ENCODE measurements around the gene CYP4F11. TPM values are rescaled to one million over a fixed set of nuclear protein-coding genes. Genes with fewer than 3 reads are reported as not detected.

The CYP4F11 gene
- total RNA-seq, 2 experiments from 2014 or later: not detected

GRCh38 chr19:15894359-15894758, 40.0 kb downstream of the CYP4F11 start:
- POLR2A ChIA-PET: interaction anchor here (0.6 kb wide), 1 partner anchor 1942 kb away, joined by 3 read pairs; the partner anchor contains the start of gene DCAF15
- Histone ChIP-seq H3K27ac (ENCODE audit: low read depth in 1 of 2, low read length in 2 of 2) (no peak overlapping the region), H3K4me3 (ENCODE audit: low read length) (no peak overlapping the region), H3K9me3 (ENCODE audit: control insufficient read depth in 1 of 2, insufficient read depth in 1 of 2, low read length in 2 of 2) (no peaks in the 10 kb centered on the region), H3K27me3 (ENCODE audit: control insufficient read depth in 1 of 2, insufficient read depth in 2 of 2, low read length in 2 of 2) (peaks cover 9 to 11% of the 10 kb centered on the region in 2 experiments), H3K4me1 (ENCODE audit: insufficient read depth, low read length) (no peaks in the 10 kb centered on the region), H3K36me3 (ENCODE audit: insufficient read depth, low read length) (no peaks in the 10 kb centered on the region)
- Mint-ChIP-seq H3K36me3 (ENCODE audit: low read depth) (no peaks in the 10 kb centered on the region), H3K9me3 (no peaks in the 10 kb centered on the region), H3K27me3 (peaks cover 34% of the 10 kb centered on the region), H3K4me1 (ENCODE audit: low read depth) (no peaks in the 10 kb centered on the region), H3K27ac (no peak overlapping the region), H3K4me3 (no peak overlapping the region)
- TF ChIP-seq CTCF (IDR thresholded peaks at IDR 0.05): no peak
- intact Hi-C loops (cut with DNase I, micrococcal nuclease): no loop called here
- ATAC-seq (ENCODE audit: poor library complexity): no peak
- CTCF ChIA-PET: no interaction called here
- no peak for DNase-seq

- Mint-ChIP-seq H3K4me1 (ENCODE audit: low read depth) (no peaks in the 10 kb centered on the region), H3K27ac (no peak overlapping the region), H3K27me3 (peaks cover 28% of the 10 kb centered on the region), H3K9me3 (no peaks in the 10 kb centered on the region), H3K36me3 (ENCODE audit: low read depth) (no peaks in the 10 kb centered on the region), H3K4me3 (no peak overlapping the region)
- POLR2A ChIA-PET: no interaction called here
- H3K4me1 ChIP-seq (ENCODE audit: insufficient read depth, low read length): no peaks in the 10 kb centered on the region
- H3K27me3 ChIP-seq (ENCODE audit: control insufficient read depth in 1 of 2, insufficient read depth in 2 of 2, low read length in 2 of 2): peaks cover 9 to 11% of the 10 kb centered on the region in 2 experiments
- TF ChIP-seq CTCF (IDR thresholded peaks at IDR 0.05): no peak
- CTCF ChIA-PET: no interaction called here
- intact Hi-C loops (cut with DNase I, micrococcal nuclease): no loop called here
- H3K27ac ChIP-seq (ENCODE audit: low read depth in 1 of 2, low read length in 2 of 2): no peak overlapping the region
- H3K36me3 ChIP-seq (ENCODE audit: insufficient read depth, low read length): no peaks in the 10 kb centered on the region
- no peak for DNase-seq
- no peak overlapping the region for H3K4me3 ChIP-seq (ENCODE audit: low read length)
- ATAC-seq (ENCODE audit: poor library complexity): no peak
- H3K9me3 ChIP-seq (ENCODE audit: control insufficient read depth in 1 of 2, insufficient read depth in 1 of 2, low read length in 2 of 2): no peaks in the 10 kb centered on the region
Measured at GRCh38 chr19:15893477-15893876, 40.9 kb downstream of the CYP4F11 start.

- intact Hi-C loops (cut with DNase I, micrococcal nuclease): no loop called here
- Histone ChIP-seq H3K36me3 (ENCODE audit: insufficient read depth, low read length) (no peaks in the 10 kb centered on the region), H3K4me3 (ENCODE audit: low read length) (no peak overlapping the region), H3K27me3 (ENCODE audit: control insufficient read depth in 1 of 2, insufficient read depth in 2 of 2, low read length in 2 of 2) (peaks cover 4 to 9% of the 10 kb centered on the region in 2 experiments), H3K27ac (ENCODE audit: low read depth in 1 of 2, low read length in 2 of 2) (no peak overlapping the region), H3K4me1 (ENCODE audit: insufficient read depth, low read length) (no peaks in the 10 kb centered on the region), H3K9me3 (ENCODE audit: control insufficient read depth in 1 of 2, insufficient read depth in 1 of 2, low read length in 2 of 2) (no peaks in the 10 kb centered on the region)
- H3K27me3 Mint-ChIP-seq: peaks cover 20% of the 10 kb centered on the region
- no peaks in the 10 kb centered on the region for H3K4me1 Mint-ChIP-seq (ENCODE audit: low read depth)
- no peak overlapping the region for H3K4me3 Mint-ChIP-seq
- ATAC-seq (ENCODE audit: poor library complexity): no peak
- POLR2A ChIA-PET: no interaction called here
- no peaks in the 10 kb centered on the region for H3K9me3 Mint-ChIP-seq
- CTCF ChIA-PET: no interaction called here
- H3K36me3 Mint-ChIP-seq (ENCODE audit: low read depth): no peaks in the 10 kb centered on the region
- no peak for TF ChIP-seq CTCF (IDR thresholded peaks at IDR 0.05)
- DNase-seq: no peak
- H3K27ac Mint-ChIP-seq: no peak overlapping the region
Measured at GRCh38 chr19:15892012-15892411, 42.3 kb downstream of the CYP4F11 start.
